Germinal center (tissue), 1 donor: ENCODE measurements around the gene KRT33B.

Experiments used
- DNase-seq: peaks from one replicate; pipeline ENCODE4 v3.0.0; 2012; ENCODE audit warnings: mixed read lengths, low spot score

The KRT33B gene

GRCh38 chr17:41324180-41325075, 45.2 kb downstream of the KRT33B start:
- no peak for DNase-seq

GRCh38 chr17:41322903-41323895, 46.4 kb downstream of the KRT33B start:
- no peak for DNase-seq

- peak; percentile 51 for DNase-seq
Observed at GRCh38 chr17:41322094-41322902, 47.3 kb downstream of the KRT33B start.

GRCh38 chr17:41318231-41318630, 51.4 kb downstream of the KRT33B start:
- DNase-seq = no peak

GRCh38 chr17:41315814-41316445, 53.7 kb downstream of the KRT33B start:
- no peak for DNase-seq

- no peak for DNase-seq
Observed at GRCh38 chr17:41315204-41315794, 54.3 kb downstream of the KRT33B start, which contains the start of gene KRTAP17-1. KRTAP17-1 (minus strand) TSS chr17:41315710; CDS start chr17:41315650, 60 bp downstream.
